ENCODE data around the gene PCK2. TPM values are rescaled to one million over a fixed set of nuclear protein-coding genes. Genes with fewer than 3 reads are reported as not detected.

Gene PCK2
- total and polyA plus RNA-seq, 5 donors from 2014 or later = 21.0 to 32.2 (median 26.4) TPM

GRCh38 chr14:24135834-24136683 lies 41.9 kb downstream of the PCK2 start, which contains the start of gene PSME1:
TSS of gene PSME1 (plus strand) at chr14:24136194. CDS start at chr14:24136263, 69 bp downstream.
- H3K9me3 Mint-ChIP-seq = peaks cover 0 to 1% (median 0%) of the 10 kb centered on the region in 7 donors
- DNase-seq (peak; percentile 90 to 94 (median 93)), ATAC-seq (ENCODE audit: low read depth in 2 of 2) (peak; percentile 93 to 96)
- peak within 1 kb of the TSS; percentile 69 to 96 (median 95) for H3K27ac Mint-ChIP-seq
- H3K36me3 Mint-ChIP-seq = peaks cover 17% of the 10 kb centered on the region
- peaks cover 16 to 70% (median 43%) of the 10 kb centered on the region in 4 donors for H3K4me1 Mint-ChIP-seq
- Histone ChIP-seq H3K27ac (ENCODE audit: insufficient read depth, low read length, poor library complexity, severe bottlenecking) (peak within 1 kb of the TSS; percentile 85), H3K36me3 (ENCODE audit: control insufficient read depth, insufficient read depth, low read length) (peaks cover 16% of the 10 kb centered on the region), H3K4me1 (ENCODE audit: control insufficient read depth, insufficient read depth, low read length, poor library complexity, severe bottlenecking) (peaks cover 63% of the 10 kb centered on the region), H3K27me3 (ENCODE audit: control insufficient read depth, insufficient read depth, low read length) (no peaks in the 10 kb centered on the region), H3K9me3 (ENCODE audit: control insufficient read depth in 2 of 2, low read length in 2 of 2) (no peaks in the 10 kb centered on the region), H3K4me3 (ENCODE audit: low read depth, low read length) (peak within 1 kb of the TSS; percentile 75)
- H3K4me3 Mint-ChIP-seq = peak within 1 kb of the TSS; percentile 92 to 98 (median 97)
- peaks cover 4% of the 10 kb centered on the region for H3K27me3 Mint-ChIP-seq

DNA sequence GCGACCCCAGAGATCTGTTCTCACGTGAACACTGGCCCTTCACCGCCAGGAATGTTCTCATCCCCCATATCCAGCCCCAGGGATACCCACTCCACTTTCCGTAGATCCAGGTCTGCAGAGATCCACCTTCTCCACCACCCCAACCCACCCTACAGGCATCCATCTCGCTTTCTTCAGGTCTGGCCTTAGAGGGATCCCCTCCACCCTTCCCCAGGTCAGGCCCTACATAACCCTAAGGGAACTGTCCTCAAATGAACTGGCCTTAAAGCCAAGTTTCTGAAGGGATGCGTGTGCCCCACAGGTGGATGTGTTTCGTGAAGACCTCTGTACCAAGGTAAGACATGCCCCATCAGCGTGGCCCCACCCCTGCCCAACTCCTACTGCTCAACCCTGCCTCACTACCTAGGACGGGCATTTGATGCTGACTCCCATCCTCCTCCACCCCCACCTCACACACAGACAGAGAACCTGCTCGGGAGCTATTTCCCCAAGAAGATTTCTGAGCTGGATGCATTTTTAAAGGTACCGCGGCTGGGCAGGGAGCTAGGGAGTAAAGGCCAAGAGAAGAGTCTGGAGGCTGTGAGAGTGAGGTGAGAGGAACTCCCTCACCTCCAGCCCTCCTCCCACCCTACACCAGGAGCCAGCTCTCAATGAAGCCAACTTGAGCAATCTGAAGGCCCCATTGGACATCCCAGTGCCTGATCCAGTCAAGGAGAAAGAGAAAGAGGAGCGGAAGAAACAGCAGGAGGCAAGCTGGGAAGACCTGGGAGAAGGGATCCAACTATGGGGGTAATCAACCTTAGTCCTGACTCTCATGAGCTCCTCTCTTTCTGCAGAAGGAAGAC lies 42.8 kb downstream of the PCK2 start:
- Mint-ChIP-seq H3K9me3 (peaks cover 0 to 1% (median 0%) of the 10 kb centered on the region in 7 donors), H3K4me1 (peaks cover 16 to 71% (median 43%) of the 10 kb centered on the region in 4 donors), H3K4me3 (peak overlapping the region; percentile 92 to 94 (median 92)), H3K36me3 (peaks cover 17% of the 10 kb centered on the region), H3K27me3 (peaks cover 4% of the 10 kb centered on the region), H3K27ac (peak overlapping the region; percentile 69 to 95 (median 94))
- H3K4me3 ChIP-seq (ENCODE audit: low read depth, low read length) = peak overlapping the region; percentile 75
- H3K9me3 ChIP-seq (ENCODE audit: control insufficient read depth in 2 of 2, low read length in 2 of 2) = no peaks in the 10 kb centered on the region
- H3K27ac ChIP-seq (ENCODE audit: insufficient read depth, low read length, poor library complexity, severe bottlenecking) = peak overlapping the region; percentile 85
- peaks cover 16% of the 10 kb centered on the region for H3K36me3 ChIP-seq (ENCODE audit: control insufficient read depth, insufficient read depth, low read length)
- ATAC-seq (ENCODE audit: low read depth in 2 of 2) (no peak), DNase-seq (peak in 1 of 3 donors; percentile 28)
- H3K27me3 ChIP-seq (ENCODE audit: control insufficient read depth, insufficient read depth, low read length) = no peaks in the 10 kb centered on the region
- H3K4me1 ChIP-seq (ENCODE audit: control insufficient read depth, insufficient read depth, low read length, poor library complexity, severe bottlenecking) = peaks cover 62% of the 10 kb centered on the region

DNA sequence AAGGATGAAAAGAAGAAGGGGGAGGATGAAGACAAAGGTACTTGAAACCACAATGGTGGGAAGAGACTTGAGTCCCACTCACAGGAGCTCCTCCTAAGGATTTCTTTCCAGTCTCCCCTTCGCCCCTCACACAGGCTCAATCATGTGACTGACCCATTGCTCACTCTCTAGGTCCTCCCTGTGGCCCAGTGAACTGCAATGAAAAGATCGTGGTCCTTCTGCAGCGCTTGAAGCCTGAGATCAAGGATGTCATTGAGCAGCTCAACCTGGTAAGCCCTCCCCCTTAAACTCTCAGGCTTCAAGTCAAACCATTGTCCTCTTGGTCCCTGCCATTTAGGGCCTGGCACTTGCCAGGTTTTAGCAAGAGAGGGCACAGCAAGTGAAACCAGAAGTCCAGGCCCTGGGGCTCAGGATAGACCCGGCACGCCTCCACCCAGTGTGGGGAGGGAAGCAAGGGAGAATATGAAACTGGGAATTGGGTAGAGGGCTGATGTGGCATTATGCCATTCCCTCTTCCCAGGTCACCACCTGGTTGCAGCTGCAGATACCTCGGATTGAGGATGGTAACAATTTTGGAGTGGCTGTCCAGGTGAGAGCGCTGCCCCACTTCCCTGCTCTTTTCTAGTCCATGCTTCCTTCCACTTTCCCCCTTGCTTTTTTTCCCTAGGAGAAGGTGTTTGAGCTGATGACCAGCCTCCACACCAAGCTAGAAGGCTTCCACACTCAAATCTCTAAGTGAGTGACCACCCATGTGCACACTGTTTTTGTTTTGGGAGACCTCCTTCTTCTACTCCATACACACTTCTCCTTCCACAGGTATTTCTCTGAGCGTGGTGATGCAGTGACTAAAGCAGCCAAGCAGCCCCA lies 43.7 kb downstream of the PCK2 start:
- H3K27me3 ChIP-seq (ENCODE audit: control insufficient read depth, insufficient read depth, low read length) = no peaks in the 10 kb centered on the region
- Mint-ChIP-seq H3K36me3 (peaks cover 17% of the 10 kb centered on the region), H3K4me3 (peak overlapping the region; percentile 92 to 94 (median 92)), H3K27ac (peak overlapping the region; percentile 94 to 95 (median 95)), H3K4me1 (peaks cover 16 to 71% (median 39%) of the 10 kb centered on the region in 4 donors), H3K9me3 (peaks cover 0 to 1% (median 0%) of the 10 kb centered on the region in 7 donors), H3K27me3 (peaks cover 4% of the 10 kb centered on the region)
- peaks cover 16% of the 10 kb centered on the region for H3K36me3 ChIP-seq (ENCODE audit: control insufficient read depth, insufficient read depth, low read length)
- peaks cover 59% of the 10 kb centered on the region for H3K4me1 ChIP-seq (ENCODE audit: control insufficient read depth, insufficient read depth, low read length, poor library complexity, severe bottlenecking)
- ATAC-seq (ENCODE audit: low read depth in 2 of 2) (no peak), DNase-seq (no peak)
- H3K9me3 ChIP-seq (ENCODE audit: control insufficient read depth in 2 of 2, low read length in 2 of 2) = no peaks in the 10 kb centered on the region
- no peak overlapping the region for H3K4me3 ChIP-seq (ENCODE audit: low read depth, low read length)
- H3K27ac ChIP-seq (ENCODE audit: insufficient read depth, low read length, poor library complexity, severe bottlenecking) = peak overlapping the region; percentile 85

- H3K27ac ChIP-seq (ENCODE audit: insufficient read depth, low read length, poor library complexity, severe bottlenecking) = no peak overlapping the region
- H3K9me3 Mint-ChIP-seq = peaks cover 0 to 1% (median 0%) of the 10 kb centered on the region in 7 donors
- peaks cover 22% of the 10 kb centered on the region for H3K36me3 ChIP-seq (ENCODE audit: control insufficient read depth, insufficient read depth, low read length)
- H3K27me3 ChIP-seq (ENCODE audit: control insufficient read depth, insufficient read depth, low read length) = no peaks in the 10 kb centered on the region
- peaks cover 56% of the 10 kb centered on the region for H3K4me1 ChIP-seq (ENCODE audit: control insufficient read depth, insufficient read depth, low read length, poor library complexity, severe bottlenecking)
- peak overlapping the region; percentile 81 to 94 (median 92) for H3K4me3 Mint-ChIP-seq
- peaks cover 22% of the 10 kb centered on the region for H3K36me3 Mint-ChIP-seq
- H3K9me3 ChIP-seq (ENCODE audit: control insufficient read depth in 2 of 2, low read length in 2 of 2) = no peaks in the 10 kb centered on the region
- no peak overlapping the region for H3K4me3 ChIP-seq (ENCODE audit: low read depth, low read length)
- ATAC-seq (ENCODE audit: low read depth in 2 of 2) = no peak
- peak overlapping the region in 2 of 3 donors; percentile 61 to 85 for H3K27ac Mint-ChIP-seq
- H3K27me3 Mint-ChIP-seq = no peaks in the 10 kb centered on the region
- DNase-seq = no peak
- peaks cover 10 to 73% (median 37%) of the 10 kb centered on the region in 4 donors for H3K4me1 Mint-ChIP-seq
These were observed 44.5 kb downstream of the PCK2 start for GRCh38 chr14:24138396-24139271.

- Histone ChIP-seq H3K27me3 (ENCODE audit: control insufficient read depth, insufficient read depth, low read length) (no peaks in the 10 kb centered on the region), H3K4me1 (ENCODE audit: control insufficient read depth, insufficient read depth, low read length, poor library complexity, severe bottlenecking) (peaks cover 56% of the 10 kb centered on the region), H3K4me3 (ENCODE audit: low read depth, low read length) (peak overlapping the region; percentile 55), H3K9me3 (ENCODE audit: control insufficient read depth in 2 of 2, low read length in 2 of 2) (no peaks in the 10 kb centered on the region), H3K36me3 (ENCODE audit: control insufficient read depth, insufficient read depth, low read length) (peaks cover 28% of the 10 kb centered on the region), H3K27ac (ENCODE audit: insufficient read depth, low read length, poor library complexity, severe bottlenecking) (no peak overlapping the region)
- peak overlapping the region in 2 of 3 donors; percentile 61 to 75 for H3K27ac Mint-ChIP-seq
- H3K4me1 Mint-ChIP-seq = peaks cover 10 to 74% (median 41%) of the 10 kb centered on the region in 4 donors
- peaks cover 25% of the 10 kb centered on the region for H3K36me3 Mint-ChIP-seq
- no peak for ATAC-seq (ENCODE audit: low read depth in 2 of 2)
- no peaks in the 10 kb centered on the region for H3K27me3 Mint-ChIP-seq
- peaks cover 0 to 1% (median 0%) of the 10 kb centered on the region in 7 donors for H3K9me3 Mint-ChIP-seq
- H3K4me3 Mint-ChIP-seq = peak overlapping the region; percentile 68 to 94 (median 86)
- DNase-seq = peak in 1 of 3 donors; percentile 40
These were observed 45.3 kb downstream of the PCK2 start for GRCh38 chr14:24139272-24139934.
